AG08396 (cell line): ENCODE data around the gene RPS14.

ENCODE experiments used
- DNase-seq: peaks from one replicate; pipeline ENCODE4 v3.0.0; 2012; ENCODE audit warnings: low spot score, mixed read lengths

RPS14 gene

GRCh38 chr5:150449517-150450339 is at the start of gene RPS14:
RPS14 (minus strand) TSS chr5:150449739; CDS start chr5:150447733, 2,006 bp downstream.
- peak; percentile 90 for DNase-seq

GRCh38 chr5:150498971-150499370 is 49.4 kb upstream of the RPS14 start:
- DNase-seq: no peak

- DNase-seq: no peak
These were observed 49.0 kb upstream of the RPS14 start for GRCh38 chr5:150498501-150498900.

GRCh38 chr5:150497989-150498317 is 48.4 kb upstream of the RPS14 start:
- DNase-seq: no peak

- peak; percentile 94 for DNase-seq
These were observed 47.9 kb upstream of the RPS14 start for GRCh38 chr5:150497274-150497988.

GRCh38 chr5:150496534-150496933 is 47.0 kb upstream of the RPS14 start:
- DNase-seq: no peak

GRCh38 chr5:150496098-150496497 is 46.6 kb upstream of the RPS14 start:
- DNase-seq: no peak

- peak; percentile 77 for DNase-seq
These were observed 43.1 kb upstream of the RPS14 start for GRCh38 chr5:150492621-150493020.

- DNase-seq: no peak
These were observed 42.3 kb upstream of the RPS14 start for GRCh38 chr5:150491876-150492275.

- DNase-seq: no peak
These were observed 41.2 kb upstream of the RPS14 start for GRCh38 chr5:150490754-150491153.

- DNase-seq: no peak
These were observed 40.7 kb upstream of the RPS14 start for GRCh38 chr5:150490296-150490669.

GRCh38 chr5:150489360-150490295 is 40.1 kb upstream of the RPS14 start:
- peak; percentile 61 for DNase-seq

GRCh38 chr5:150488519-150489359 is 39.2 kb upstream of the RPS14 start:
- DNase-seq: peak; percentile 78

GRCh38 chr5:150487199-150488061 is 37.9 kb upstream of the RPS14 start:
- DNase-seq: peak; percentile 32

- peak; percentile 47 for DNase-seq
These were observed 37.1 kb upstream of the RPS14 start for GRCh38 chr5:150486402-150487198.

GRCh38 chr5:150485693-150486401 is 36.3 kb upstream of the RPS14 start:
- peak; percentile 80 for DNase-seq

GRCh38 chr5:150484964-150485692 is 35.6 kb upstream of the RPS14 start:
- no peak for DNase-seq

GRCh38 chr5:150481972-150482406 is 32.5 kb upstream of the RPS14 start:
- no peak for DNase-seq

GRCh38 chr5:150481708-150481965 is 32.1 kb upstream of the RPS14 start:
- no peak for DNase-seq
